ENCODE results near the gene NUP88.

Gene NUP88

DNA sequence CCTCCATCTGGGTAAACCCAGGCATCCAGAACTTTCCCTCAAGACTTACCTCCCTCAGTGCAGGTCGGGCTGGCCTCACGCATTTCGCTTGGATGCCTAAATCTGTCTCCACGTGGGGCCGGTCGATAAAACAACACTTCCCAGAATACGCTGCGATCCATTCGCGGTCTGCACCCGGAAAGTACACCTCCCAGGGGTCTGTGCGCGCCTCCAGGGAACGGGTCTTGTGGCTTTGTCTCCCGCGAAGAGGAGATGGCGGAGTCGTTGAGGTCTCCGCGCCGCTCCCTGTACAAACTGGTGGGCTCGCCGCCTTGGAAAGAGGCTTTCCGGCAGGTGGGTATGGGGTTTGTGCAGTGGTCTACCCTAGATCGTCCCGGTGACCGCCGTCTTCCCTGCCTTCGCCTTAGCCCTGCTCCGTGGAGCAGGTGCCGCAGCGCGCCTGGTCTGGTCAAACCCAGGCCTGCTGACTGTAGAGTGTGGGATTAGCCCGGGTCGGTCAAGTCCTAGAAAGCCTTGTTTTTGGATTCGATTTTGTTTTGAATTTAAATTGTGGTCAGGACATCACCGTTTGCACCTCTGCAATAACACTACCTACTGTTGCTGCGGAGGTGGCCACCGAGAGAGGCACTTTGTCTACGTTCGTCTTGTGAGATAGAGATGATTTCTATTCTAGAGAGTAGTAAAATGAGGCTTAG lies 644 bp upstream of the NUP88 start, which contains the start of gene RPAIN:
Gene RPAIN (plus strand): TSS at position 224 of the 695 bp plus-strand sequence. CDS start 29 bp downstream, at position 253.
- H3K4me1 ChIP-seq (ENCODE audit: control insufficient read depth, insufficient read depth, low read length): no peaks in the 10 kb centered on the region
- no peaks in the 10 kb centered on the region for H3K27me3 ChIP-seq (ENCODE audit: control insufficient read depth, insufficient read depth, low read length)
- H3K27ac ChIP-seq (ENCODE audit: low read length): no peak within 1 kb of the TSS
- WGBS (ENCODE audit: insufficient coverage, insufficient read length): no CpG with 5 or more reads among the region's 41 CpGs
- H3K9me3 ChIP-seq (ENCODE audit: control insufficient read depth, insufficient read depth, low read length): no peaks in the 10 kb centered on the region
- peak; percentile 79 for DNase-seq (ENCODE audit: low read depth, low spot score)
- H3K4me3 ChIP-seq (ENCODE audit: low read length): peak within 1 kb of the TSS; percentile 88
- peaks cover 9% of the 10 kb centered on the region; the same call in 1 of the 2 replicates for H3K36me3 ChIP-seq (ENCODE audit: control insufficient read depth, insufficient read depth, low read length)

DNA sequence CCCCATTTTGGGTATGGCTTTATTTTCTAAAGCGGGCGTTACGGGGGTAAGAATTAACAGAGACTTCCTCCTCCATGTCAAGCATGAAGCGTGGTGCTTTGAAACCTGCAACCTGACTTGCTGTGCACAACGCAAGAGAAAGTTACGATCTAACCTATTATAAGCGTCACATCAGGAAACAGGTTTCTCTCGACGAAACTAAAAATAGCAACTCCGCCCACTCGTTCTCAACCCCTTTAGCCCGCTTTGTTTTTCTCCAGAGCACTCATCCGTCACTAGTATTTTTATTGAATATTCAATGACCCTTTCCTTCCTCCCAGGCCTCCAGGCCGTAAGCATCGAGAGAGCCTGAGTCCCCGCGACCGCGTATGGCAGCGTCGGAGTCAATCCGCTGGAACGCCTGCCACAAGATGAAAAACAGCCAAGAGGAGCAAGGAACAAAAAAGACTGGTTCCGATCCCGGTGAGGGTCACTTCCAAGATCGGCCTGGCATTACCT lies 555 bp downstream of the NUP88 start:
- no CpG with 5 or more reads among the region's 26 CpGs for WGBS (ENCODE audit: insufficient coverage, insufficient read length)
- Histone ChIP-seq H3K27me3 (ENCODE audit: control insufficient read depth, insufficient read depth, low read length) (no peaks in the 10 kb centered on the region), H3K4me1 (ENCODE audit: control insufficient read depth, insufficient read depth, low read length) (no peaks in the 10 kb centered on the region), H3K4me3 (ENCODE audit: low read length) (peak overlapping the region; percentile 68), H3K27ac (ENCODE audit: low read length) (no peak overlapping the region), H3K9me3 (ENCODE audit: control insufficient read depth, insufficient read depth, low read length) (no peaks in the 10 kb centered on the region), H3K36me3 (ENCODE audit: control insufficient read depth, insufficient read depth, low read length) (peaks cover 9% of the 10 kb centered on the region; the same call in 1 of the 2 replicates)
- DNase-seq (ENCODE audit: low read depth, low spot score): no peak

DNA sequence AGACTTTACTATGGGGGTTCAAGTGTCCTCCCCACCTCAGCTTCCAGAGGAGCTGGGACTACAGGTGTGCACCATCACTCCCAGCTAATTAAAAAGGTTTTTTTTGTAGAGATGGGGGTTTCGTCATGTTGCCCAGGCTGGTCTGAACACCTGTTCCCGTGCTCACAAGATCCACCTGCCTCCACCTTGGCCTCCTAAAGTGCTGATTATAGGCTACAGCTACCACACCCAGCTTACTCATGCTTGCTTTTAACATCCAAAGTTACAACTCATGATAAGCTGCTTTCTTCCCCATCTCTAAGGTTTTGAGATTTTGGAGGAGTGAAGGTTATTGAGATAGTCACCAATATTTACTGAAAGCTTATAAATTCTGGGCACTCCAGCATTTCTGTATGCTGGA lies 2.6 kb downstream of the NUP88 start:
- H3K27ac ChIP-seq (ENCODE audit: low read length): no peak overlapping the region
- H3K27me3 ChIP-seq (ENCODE audit: control insufficient read depth, insufficient read depth, low read length): no peaks in the 10 kb centered on the region
- no peak for DNase-seq (ENCODE audit: low read depth, low spot score)
- no peaks in the 10 kb centered on the region for H3K4me1 ChIP-seq (ENCODE audit: control insufficient read depth, insufficient read depth, low read length)
- no peak overlapping the region for H3K4me3 ChIP-seq (ENCODE audit: low read length)
- no CpG with 5 or more reads among the region's 2 CpGs for WGBS (ENCODE audit: insufficient coverage, insufficient read length)
- peaks cover 6% of the 10 kb centered on the region; the same call in 1 of the 2 replicates for H3K36me3 ChIP-seq (ENCODE audit: control insufficient read depth, insufficient read depth, low read length)
- H3K9me3 ChIP-seq (ENCODE audit: control insufficient read depth, insufficient read depth, low read length): no peaks in the 10 kb centered on the region

DNA sequence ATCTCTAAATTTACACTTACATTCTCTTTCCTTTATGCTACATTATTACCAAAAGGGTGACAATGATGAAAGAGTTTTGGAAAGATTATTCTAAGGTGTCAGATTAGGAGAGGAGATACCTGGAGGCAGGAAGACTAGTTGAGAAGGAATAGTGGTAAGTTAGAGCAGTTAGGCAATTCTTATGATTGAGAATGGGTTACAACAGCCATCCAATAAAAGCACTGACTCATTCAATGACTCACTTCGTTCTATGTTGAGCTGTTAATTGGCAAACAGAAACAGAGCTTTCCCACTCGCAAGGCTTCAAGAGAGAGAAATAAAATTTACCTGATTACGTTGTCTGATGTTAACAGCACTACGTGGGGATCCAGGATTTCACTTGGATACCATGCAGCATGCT lies 5.8 kb downstream of the NUP88 start:
- Histone ChIP-seq H3K9me3 (ENCODE audit: control insufficient read depth, insufficient read depth, low read length) (no peaks in the 10 kb centered on the region), H3K4me3 (ENCODE audit: low read length) (no peak overlapping the region), H3K36me3 (ENCODE audit: control insufficient read depth, insufficient read depth, low read length) (peaks cover 7% of the 10 kb centered on the region; the same call in 1 of the 2 replicates), H3K27ac (ENCODE audit: low read length) (no peak overlapping the region), H3K4me1 (ENCODE audit: control insufficient read depth, insufficient read depth, low read length) (no peaks in the 10 kb centered on the region), H3K27me3 (ENCODE audit: control insufficient read depth, insufficient read depth, low read length) (no peaks in the 10 kb centered on the region)
- no CpG with 5 or more reads among the region's 4 CpGs for WGBS (ENCODE audit: insufficient coverage, insufficient read length)
- DNase-seq (ENCODE audit: low read depth, low spot score): no peak

DNA sequence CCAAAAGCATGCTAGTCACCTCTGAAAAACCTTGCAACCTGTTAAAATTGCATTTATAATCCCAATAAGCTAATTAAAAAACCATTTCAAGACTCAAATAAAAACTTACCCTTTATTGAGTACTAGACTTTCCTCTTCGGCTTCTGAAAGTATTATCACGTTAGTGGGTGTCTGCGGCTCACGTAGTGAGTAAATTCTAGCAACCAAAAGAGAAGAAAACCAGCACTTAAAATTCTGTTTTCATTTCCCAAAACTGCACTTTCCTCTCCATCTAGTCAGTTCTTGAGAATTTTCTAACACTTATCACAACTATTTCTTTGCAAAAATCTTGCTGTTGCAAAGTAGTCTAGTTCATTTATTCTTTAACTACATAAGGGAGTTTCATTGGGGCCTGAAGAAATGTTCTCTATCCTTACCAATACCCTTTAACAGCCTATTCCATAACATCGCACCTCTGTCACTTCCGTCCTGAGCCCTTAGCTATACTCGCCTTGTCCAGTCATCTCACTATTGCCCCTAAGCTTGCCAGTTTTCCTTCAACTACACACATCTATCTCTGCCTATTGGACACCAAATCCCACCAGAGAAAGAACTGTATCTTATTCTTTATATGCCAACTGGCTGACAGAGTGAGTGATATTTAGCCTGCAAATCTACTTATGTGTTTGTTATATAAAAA lies 8.7 kb downstream of the NUP88 start:
- Histone ChIP-seq H3K4me3 (ENCODE audit: low read length) (no peak overlapping the region), H3K4me1 (ENCODE audit: control insufficient read depth, insufficient read depth, low read length) (no peaks in the 10 kb centered on the region), H3K36me3 (ENCODE audit: control insufficient read depth, insufficient read depth, low read length) (peaks cover 21% of the 10 kb centered on the region; the same call in 1 of the 2 replicates), H3K9me3 (ENCODE audit: control insufficient read depth, insufficient read depth, low read length) (no peaks in the 10 kb centered on the region), H3K27ac (ENCODE audit: low read length) (no peak overlapping the region), H3K27me3 (ENCODE audit: control insufficient read depth, insufficient read depth, low read length) (no peaks in the 10 kb centered on the region)
- no peak for DNase-seq (ENCODE audit: low read depth, low spot score)
- no CpG with 5 or more reads among the region's 7 CpGs for WGBS (ENCODE audit: insufficient coverage, insufficient read length)

DNA sequence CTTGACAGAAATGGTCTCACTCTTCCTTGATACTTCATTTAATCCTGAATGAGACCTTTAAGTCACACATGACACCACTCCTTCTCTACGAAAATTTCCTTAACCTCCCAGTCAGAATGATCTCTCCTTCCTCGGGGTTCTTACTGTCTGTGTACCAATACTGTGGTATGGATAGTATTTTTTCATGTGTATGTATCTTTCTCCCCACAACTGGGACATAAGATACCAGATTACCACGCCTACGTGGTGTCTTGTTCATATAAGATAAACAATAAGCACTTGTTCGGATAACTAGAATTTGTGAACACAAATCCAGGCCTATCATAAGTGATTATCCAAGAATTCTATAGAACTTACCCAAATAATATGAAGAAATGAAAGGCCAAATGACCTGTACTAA lies 11.3 kb downstream of the NUP88 start:
- no peaks in the 10 kb centered on the region for H3K4me1 ChIP-seq (ENCODE audit: control insufficient read depth, insufficient read depth, low read length)
- H3K36me3 ChIP-seq (ENCODE audit: control insufficient read depth, insufficient read depth, low read length): peaks cover 30% of the 10 kb centered on the region; the same call in 1 of the 2 replicates
- no CpG with 5 or more reads among the region's 5 CpGs for WGBS (ENCODE audit: insufficient coverage, insufficient read length)
- H3K27me3 ChIP-seq (ENCODE audit: control insufficient read depth, insufficient read depth, low read length): no peaks in the 10 kb centered on the region
- H3K27ac ChIP-seq (ENCODE audit: low read length): no peak overlapping the region
- no peak overlapping the region for H3K4me3 ChIP-seq (ENCODE audit: low read length)
- no peak for DNase-seq (ENCODE audit: low read depth, low spot score)
- no peaks in the 10 kb centered on the region for H3K9me3 ChIP-seq (ENCODE audit: control insufficient read depth, insufficient read depth, low read length)

DNA sequence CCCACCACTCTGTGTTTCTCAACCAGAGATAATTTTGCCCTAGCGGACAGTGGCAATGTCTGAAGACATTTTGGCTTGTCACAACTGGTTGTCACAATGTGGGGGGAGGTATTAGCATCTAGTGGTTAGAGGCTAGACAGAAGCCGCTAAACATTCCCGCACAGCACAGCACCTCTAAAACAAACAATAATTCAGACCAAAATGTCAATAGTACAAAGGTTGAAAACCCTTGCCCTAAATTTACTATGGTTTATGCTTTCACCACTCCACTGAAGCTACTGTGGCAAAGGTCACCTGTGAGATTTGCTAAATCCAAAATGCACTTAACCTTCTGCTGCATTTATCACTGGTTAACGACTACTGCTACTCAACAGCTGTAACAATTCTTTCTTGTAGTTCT lies 14.1 kb downstream of the NUP88 start:
- H3K36me3 ChIP-seq (ENCODE audit: control insufficient read depth, insufficient read depth, low read length): peaks cover 28% of the 10 kb centered on the region; the same call in 1 of the 2 replicates
- no peak overlapping the region for H3K4me3 ChIP-seq (ENCODE audit: low read length)
- DNase-seq (ENCODE audit: low read depth, low spot score): no peak
- no peaks in the 10 kb centered on the region for H3K4me1 ChIP-seq (ENCODE audit: control insufficient read depth, insufficient read depth, low read length)
- H3K9me3 ChIP-seq (ENCODE audit: control insufficient read depth, insufficient read depth, low read length): no peaks in the 10 kb centered on the region
- WGBS (ENCODE audit: insufficient coverage, insufficient read length): no CpG with 5 or more reads among the region's 4 CpGs
- no peaks in the 10 kb centered on the region for H3K27me3 ChIP-seq (ENCODE audit: control insufficient read depth, insufficient read depth, low read length)
- no peak overlapping the region for H3K27ac ChIP-seq (ENCODE audit: low read length)

DNA sequence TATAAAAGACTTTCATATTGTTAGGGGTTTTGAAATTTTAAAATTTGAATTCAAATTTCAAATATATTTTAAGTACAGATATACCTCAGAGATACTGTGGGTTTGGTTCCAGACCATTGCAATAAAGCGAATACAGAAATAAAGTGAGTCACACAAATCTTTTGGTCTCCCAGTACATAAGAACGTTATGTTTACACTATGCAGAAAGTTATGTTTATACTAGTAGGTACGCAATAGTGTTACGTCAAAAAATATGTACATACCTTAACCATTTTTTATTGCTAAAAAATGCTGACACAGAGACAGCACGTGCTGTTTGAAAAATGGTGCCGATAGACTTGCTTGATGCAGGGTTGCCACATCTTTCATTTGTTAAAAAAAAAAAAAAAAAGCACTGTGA lies 19.7 kb downstream of the NUP88 start:
- H3K27ac ChIP-seq (ENCODE audit: low read length): no peak overlapping the region
- no CpG with 5 or more reads among the region's 6 CpGs for WGBS (ENCODE audit: insufficient coverage, insufficient read length)
- no peak for DNase-seq (ENCODE audit: low read depth, low spot score)
- H3K4me3 ChIP-seq (ENCODE audit: low read length): no peak overlapping the region
- peaks cover 12% of the 10 kb centered on the region; the same call in 1 of the 2 replicates for H3K36me3 ChIP-seq (ENCODE audit: control insufficient read depth, insufficient read depth, low read length)
- H3K9me3 ChIP-seq (ENCODE audit: control insufficient read depth, insufficient read depth, low read length): no peaks in the 10 kb centered on the region
- no peaks in the 10 kb centered on the region for H3K4me1 ChIP-seq (ENCODE audit: control insufficient read depth, insufficient read depth, low read length)
- H3K27me3 ChIP-seq (ENCODE audit: control insufficient read depth, insufficient read depth, low read length): no peaks in the 10 kb centered on the region

DNA sequence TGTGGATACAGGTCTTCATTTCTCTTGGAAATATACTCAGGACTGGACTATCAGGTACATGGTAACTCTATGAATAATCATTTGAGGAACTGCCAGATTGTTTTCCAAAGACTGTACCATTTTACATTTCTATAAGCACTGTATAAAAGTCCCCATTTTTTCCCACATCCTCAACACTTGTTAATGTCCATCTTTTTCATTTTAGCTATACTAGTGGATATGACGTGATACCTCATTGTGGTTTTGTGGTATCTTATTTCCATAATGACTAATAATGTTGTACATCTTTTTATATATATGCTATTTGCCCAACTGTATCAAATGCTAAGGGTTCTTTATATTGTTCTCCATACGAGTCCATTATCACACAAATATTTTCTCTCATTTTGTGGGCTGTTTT lies 22.9 kb downstream of the NUP88 start:
- H3K27me3 ChIP-seq (ENCODE audit: control insufficient read depth, insufficient read depth, low read length): no peaks in the 10 kb centered on the region
- DNase-seq (ENCODE audit: low read depth, low spot score): no peak
- no peak overlapping the region for H3K27ac ChIP-seq (ENCODE audit: low read length)
- no peak overlapping the region for H3K4me3 ChIP-seq (ENCODE audit: low read length)
- H3K4me1 ChIP-seq (ENCODE audit: control insufficient read depth, insufficient read depth, low read length): no peaks in the 10 kb centered on the region
- H3K9me3 ChIP-seq (ENCODE audit: control insufficient read depth, insufficient read depth, low read length): no peaks in the 10 kb centered on the region
- no CpG with 5 or more reads among the region's 2 CpGs for WGBS (ENCODE audit: insufficient coverage, insufficient read length)
- H3K36me3 ChIP-seq (ENCODE audit: control insufficient read depth, insufficient read depth, low read length): peaks cover 21% of the 10 kb centered on the region; the same call in 1 of the 2 replicates

DNA sequence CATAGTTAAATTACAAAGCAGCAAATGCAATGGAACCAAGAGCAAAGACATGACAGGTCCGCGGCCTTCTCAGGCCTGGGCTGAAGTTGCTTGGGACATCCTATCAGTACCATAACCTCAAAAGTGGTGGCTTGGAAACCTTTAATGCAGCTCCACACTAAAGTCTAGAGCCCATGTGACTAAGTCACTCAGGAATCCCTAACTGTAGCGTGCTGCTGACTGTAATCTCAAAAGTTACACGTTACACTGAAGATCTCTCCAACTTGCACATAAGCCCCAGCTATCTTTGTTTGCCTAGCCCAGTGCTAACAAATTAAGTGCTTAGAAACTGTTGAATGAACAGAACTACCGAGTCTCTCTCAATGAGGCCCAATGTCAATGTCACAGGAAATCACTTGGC lies 27.8 kb downstream of the NUP88 start:
- DNase-seq (ENCODE audit: low read depth, low spot score): no peak
- Histone ChIP-seq H3K9me3 (ENCODE audit: control insufficient read depth, insufficient read depth, low read length) (no peaks in the 10 kb centered on the region), H3K27ac (ENCODE audit: low read length) (no peak overlapping the region), H3K27me3 (ENCODE audit: control insufficient read depth, insufficient read depth, low read length) (no peaks in the 10 kb centered on the region), H3K36me3 (ENCODE audit: control insufficient read depth, insufficient read depth, low read length) (peaks cover 26% of the 10 kb centered on the region; the same call in 1 of the 2 replicates), H3K4me1 (ENCODE audit: control insufficient read depth, insufficient read depth, low read length) (no peaks in the 10 kb centered on the region), H3K4me3 (ENCODE audit: low read length) (no peak overlapping the region)
- no CpG with 5 or more reads among the region's 5 CpGs for WGBS (ENCODE audit: insufficient coverage, insufficient read length)
